Measurements from ENCODE around the gene WDR89. TPM values are rescaled to one million over a fixed set of nuclear protein-coding genes. Genes with fewer than 3 reads are reported as not detected.

Gene WDR89
- total and polyA plus RNA-seq, 9 of the 15 experiments (the other 6 are each of a cell fraction or from before 2014, with no cell fraction given): 9.3 to 25.6 (median 16.2) TPM

- no peak for TF ChIP-seq ARID1B (IDR thresholded peaks at IDR 0.05)
- TF ChIP-seq ZNF143 (CRISPR knock-in tag; IDR thresholded peaks at IDR 0.05): no peak
Measured at GRCh38 chr14:63603749-63604277, 37.9 kb downstream of the WDR89 start (continued).

- POLR2A ChIA-PET: no interaction called here
- ATAC-seq (no peak), DNase-seq (ENCODE audit: extremely low read depth in 1 of 4, low spot score in 3 of 4) (no peak), FAIRE-seq (no peak)
- TF ChIP-seq ELF1 (tag; IDR thresholded peaks at IDR 0.05): no peak
- TF ChIP-seq ERF (CRISPR knock-in tag; IDR thresholded peaks at IDR 0.05): no peak
- TF ChIP-seq ZNF584 (CRISPR knock-in tag; IDR thresholded peaks at IDR 0.05; ENCODE audit: low read depth): no peak
- TF ChIP-seq SMARCB1 (IDR thresholded peaks at IDR 0.05; ENCODE audit: insufficient read length, low read depth): no peak
- BruUV-seq (replicated peaks): no TSS peak
- in situ Hi-C loops (cut with MboI): no loop called here
- no peak overlapping the region for H3K4me3 ChIP-seq
- no peaks in the 10 kb centered on the region for H3K79me2 ChIP-seq (ENCODE audit: control insufficient read depth, insufficient read depth, low read length)
- no peak overlapping the region for H2AFZ ChIP-seq (ENCODE audit: low read depth, low read length)
- WGBS (ENCODE audit: insufficient coverage, low coverage, missing lambda C conversion rate): 90% methylated on average over 4 of the region's 4 CpGs
- no peak overlapping the region for H3K4me2 ChIP-seq (ENCODE audit: insufficient read depth, low read length)
- intact Hi-C loops (cut with micrococcal nuclease): no loop called here
- H3K9me1 ChIP-seq (ENCODE audit: control insufficient read depth, insufficient read depth, low read length): no peaks in the 10 kb centered on the region
- H3K36me3 ChIP-seq (ENCODE audit: control insufficient read depth, insufficient read depth, low read length): peaks cover 28% of the 10 kb centered on the region
- H3K27ac ChIP-seq (ENCODE audit: extremely low read depth, low read depth, low read length): no peak overlapping the region
- CTCF ChIA-PET (ENCODE audit: low intra/inter-chr PET ratio): no interaction called here
- H3K4me1 ChIP-seq (replicated peaks in 1 of 2; ENCODE audit: control insufficient read depth in 2 of 2, insufficient read depth in 2 of 2, low read length in 2 of 2): no peaks in the 10 kb centered on the region
- H3K27me3 ChIP-seq (ENCODE audit: control insufficient read depth in 2 of 2, insufficient read depth in 2 of 2, low read length in 2 of 2): no peaks in the 10 kb centered on the region
- no peaks in the 10 kb centered on the region for H4K20me1 ChIP-seq (replicated peaks; ENCODE audit: control insufficient read depth, insufficient read depth, low read length)
- H3K9me3 ChIP-seq (replicated peaks; ENCODE audit: control insufficient read depth, insufficient read depth, low read depth, low read length): no peaks in the 10 kb centered on the region; the same call in none of the 2 replicates
- H3K9ac ChIP-seq (ENCODE audit: insufficient read depth in 1 of 2, low read depth in 2 of 2, low read length in 2 of 2): no peak overlapping the region
Measured at GRCh38 chr14:63598807-63599206, 42.9 kb downstream of the WDR89 start.
